Measurements from ENCODE around the gene ZSWIM8.
"Not testable (repeated sequence)": the region's sequence is repeated elsewhere in the genome, so short reads cannot be mapped to it uniquely, and the experiment has no call there.

The ZSWIM8 gene

DNA sequence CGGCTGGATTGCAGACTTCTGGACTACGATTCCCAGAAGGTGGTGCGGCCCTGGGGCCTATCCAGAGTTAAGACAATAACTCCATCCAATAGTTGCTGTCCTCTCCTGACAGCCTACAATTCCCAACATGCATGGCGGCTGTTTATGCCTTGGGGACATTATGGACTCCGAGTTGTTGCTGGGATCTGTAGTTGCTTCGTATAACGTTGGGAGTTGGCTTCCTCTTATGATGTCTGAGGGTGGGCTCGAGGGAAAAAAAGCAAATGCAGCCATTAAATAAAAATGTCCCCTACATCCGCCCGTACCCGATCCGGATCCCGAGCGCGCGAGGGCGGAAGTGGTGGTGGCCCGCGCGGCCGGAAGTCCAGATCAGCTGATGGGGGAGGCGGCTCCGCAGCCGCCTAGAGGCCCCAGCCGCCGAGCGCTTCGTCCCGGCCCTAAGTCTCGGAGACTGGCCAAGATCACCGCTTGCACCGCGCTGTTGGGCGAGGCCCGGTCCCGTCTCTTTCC is at the start of gene ZSWIM8:
Gene ZSWIM8 (plus strand): TSS at position 396 of the 510 bp plus-strand sequence. CDS start 273 bp downstream, outside the sequence.
- peak; percentile 78 for DNase-seq

GRCh38 chr10:73740501-73741254 is 44.7 kb upstream of the ZSWIM8 start:
- not testable (repeated sequence) for DNase-seq

GRCh38 chr10:73742454-73742734 is 43.0 kb upstream of the ZSWIM8 start:
- no peak for DNase-seq

DNA sequence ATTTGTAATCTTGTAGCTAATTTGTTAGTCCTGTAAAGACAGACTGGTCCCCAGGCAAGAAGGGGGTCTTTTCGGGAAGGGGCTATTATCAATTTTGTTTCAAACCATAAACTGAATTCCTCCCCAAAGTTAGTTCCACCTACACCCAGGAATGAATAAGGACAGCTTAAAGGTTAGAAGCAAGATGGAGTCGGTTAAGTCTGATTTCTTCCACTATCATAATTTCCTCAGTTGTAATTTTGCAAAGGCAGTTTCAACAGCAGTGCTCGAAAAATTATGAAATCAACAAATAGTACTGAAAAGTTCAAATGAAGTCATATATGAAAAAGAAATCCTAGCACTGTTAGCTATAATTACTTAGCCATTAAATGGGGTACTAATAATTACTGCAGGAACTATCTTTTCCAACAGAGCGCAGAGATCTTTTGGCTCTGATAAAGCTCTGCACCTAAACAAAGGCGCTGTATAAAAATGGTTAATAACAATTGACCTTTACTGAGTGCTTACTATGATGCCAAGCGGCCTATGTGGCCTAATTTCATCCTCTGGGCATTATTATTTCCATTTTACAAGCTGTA is 42.0 kb upstream of the ZSWIM8 start:
- no peak for DNase-seq

GRCh38 chr10:73743905-73744663 is 41.3 kb upstream of the ZSWIM8 start, which contains the start of gene SEC24C:
Gene SEC24C, plus strand, starts transcription at chr10:73744372. Its CDS starts 2,461 bp downstream, at chr10:73746833.
- DNase-seq: peak; percentile 91

GRCh38 chr10:73744664-73744975 is 40.8 kb upstream of the ZSWIM8 start:
- DNase-seq: peak; percentile 52

DNA sequence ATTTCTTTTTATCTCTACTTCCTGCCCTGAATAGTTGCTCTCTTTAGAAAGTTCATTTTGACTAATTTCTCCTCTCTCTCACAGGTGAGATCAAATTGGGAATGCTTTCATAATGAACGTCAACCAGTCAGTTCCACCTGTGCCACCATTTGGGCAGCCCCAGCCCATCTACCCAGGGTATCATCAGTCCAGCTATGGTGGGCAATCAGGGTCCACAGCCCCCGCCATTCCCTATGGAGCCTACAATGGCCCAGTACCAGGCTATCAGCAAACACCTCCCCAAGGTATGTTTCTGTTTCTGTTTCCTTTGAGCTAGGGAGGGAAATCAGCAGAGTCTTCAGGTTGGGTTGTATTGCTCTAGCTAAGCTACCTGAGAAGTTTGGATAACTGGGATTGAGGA is 38.7 kb upstream of the ZSWIM8 start:
- DNase-seq: no peak

- no peak for DNase-seq
Measured at GRCh38 chr10:73750819-73751218, 34.6 kb upstream of the ZSWIM8 start.

DNA sequence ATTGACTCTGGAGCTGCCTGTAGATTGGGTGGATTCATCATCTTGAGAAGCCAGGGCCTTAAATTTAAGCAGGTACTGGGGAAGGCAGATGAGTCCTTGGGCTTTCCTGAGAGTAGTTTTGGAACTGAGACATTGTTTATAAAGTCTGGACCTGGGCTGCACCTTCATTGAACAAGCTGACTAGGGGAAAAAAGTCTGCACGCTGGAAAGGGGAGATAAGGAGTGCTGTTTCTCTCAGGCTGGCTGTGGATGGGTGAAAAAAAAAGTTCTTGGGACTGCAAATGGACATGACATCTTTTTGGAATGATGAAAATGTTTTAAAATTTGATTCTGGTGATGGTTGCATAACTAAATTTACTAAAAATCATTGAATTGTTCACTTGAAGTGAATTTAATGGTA is 29.2 kb upstream of the ZSWIM8 start:
- DNase-seq: no peak

- DNase-seq: no peak
Measured at GRCh38 chr10:73758704-73759511, 26.5 kb upstream of the ZSWIM8 start.

DNA sequence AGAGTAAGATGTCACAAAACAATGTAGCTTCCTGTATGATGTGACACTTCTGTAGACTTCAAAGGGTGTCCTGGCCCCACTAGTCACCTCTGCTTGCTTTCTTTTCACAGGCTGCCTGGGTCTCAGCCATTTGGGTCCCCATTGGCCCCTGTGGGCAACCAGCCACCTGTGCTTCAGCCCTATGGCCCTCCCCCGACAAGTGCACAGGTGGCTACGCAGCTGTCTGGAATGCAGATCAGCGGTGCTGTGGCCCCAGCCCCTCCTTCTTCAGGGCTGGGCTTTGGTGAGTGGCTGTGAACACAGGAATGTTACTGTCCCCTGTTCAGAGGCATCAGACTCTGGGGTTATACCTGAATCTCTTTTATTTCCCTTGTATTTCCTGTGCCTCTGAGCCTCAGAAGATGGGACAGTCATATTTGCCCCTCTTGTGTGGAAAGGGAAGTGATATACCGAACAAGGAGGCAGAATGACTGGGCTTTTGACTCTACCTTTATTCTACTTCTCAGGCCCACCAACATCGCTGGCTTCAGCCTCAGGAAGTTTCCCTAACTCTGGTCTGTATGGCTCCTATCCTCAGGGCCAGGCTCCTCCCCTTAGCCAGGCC is 25.8 kb upstream of the ZSWIM8 start:
- DNase-seq: no peak

GRCh38 chr10:73761781-73762180 is 23.6 kb upstream of the ZSWIM8 start:
- no peak for DNase-seq

- no peak for DNase-seq
Measured at GRCh38 chr10:73762915-73763314, 22.5 kb upstream of the ZSWIM8 start.

DNA sequence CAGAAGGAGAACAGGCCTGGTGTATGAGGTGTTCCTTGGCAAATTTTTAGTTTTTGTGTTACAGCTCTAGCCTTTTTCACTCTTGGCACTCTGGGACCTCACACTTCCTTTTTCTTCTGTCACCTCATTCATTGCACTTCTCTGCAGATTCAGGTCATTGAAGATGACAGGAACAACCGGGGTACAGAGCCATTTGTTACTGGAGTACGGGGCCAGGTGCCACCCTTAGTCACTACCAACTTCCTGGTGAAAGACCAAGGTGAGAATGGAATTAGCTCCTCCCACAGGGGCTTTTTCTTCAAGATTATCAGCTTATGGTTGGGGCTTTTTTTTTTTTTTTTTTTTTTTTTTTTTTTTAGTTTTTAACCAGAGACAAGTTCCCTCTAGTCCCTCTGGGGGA is 22.1 kb upstream of the ZSWIM8 start:
- DNase-seq: no peak

DNA sequence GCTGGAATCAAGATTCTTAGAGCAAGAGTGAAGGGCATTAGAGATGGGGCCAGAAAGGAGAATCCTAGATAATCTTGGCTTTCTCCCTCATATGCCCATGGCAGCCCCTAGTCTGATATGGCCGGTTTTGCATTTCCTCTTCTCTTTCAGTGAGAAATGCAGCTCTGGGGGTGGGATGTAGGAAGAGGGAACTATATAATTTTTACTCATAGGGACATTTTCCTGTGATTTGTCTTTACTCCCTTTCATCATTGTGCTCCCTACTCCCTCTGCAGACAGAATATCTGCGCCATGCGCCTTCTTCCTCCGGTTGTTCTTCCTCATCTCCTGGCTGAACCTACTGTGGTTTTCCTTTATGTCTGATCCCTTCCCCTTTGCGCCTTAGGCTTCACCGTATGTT is 20.3 kb upstream of the ZSWIM8 start:
- DNase-seq: no peak

DNA sequence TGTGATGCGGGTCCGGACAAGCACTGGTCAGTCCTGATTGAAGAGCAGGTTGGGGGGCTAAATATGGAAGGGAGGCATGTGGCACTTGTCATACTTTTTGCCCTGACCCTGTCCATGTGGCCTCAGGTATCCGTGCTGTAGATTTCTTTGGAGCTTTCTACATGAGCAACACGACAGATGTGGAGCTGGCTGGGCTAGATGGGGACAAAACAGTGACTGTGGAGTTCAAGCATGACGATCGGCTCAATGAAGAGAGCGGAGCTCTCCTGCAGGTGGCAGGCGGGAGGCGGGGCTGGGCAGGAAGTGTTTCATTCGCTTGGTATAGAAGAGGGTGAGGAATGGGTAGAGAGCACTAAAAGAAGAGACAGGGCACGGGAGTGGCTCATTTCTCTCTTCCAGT is 16.5 kb upstream of the ZSWIM8 start:
- peak; percentile 60 for DNase-seq

DNA sequence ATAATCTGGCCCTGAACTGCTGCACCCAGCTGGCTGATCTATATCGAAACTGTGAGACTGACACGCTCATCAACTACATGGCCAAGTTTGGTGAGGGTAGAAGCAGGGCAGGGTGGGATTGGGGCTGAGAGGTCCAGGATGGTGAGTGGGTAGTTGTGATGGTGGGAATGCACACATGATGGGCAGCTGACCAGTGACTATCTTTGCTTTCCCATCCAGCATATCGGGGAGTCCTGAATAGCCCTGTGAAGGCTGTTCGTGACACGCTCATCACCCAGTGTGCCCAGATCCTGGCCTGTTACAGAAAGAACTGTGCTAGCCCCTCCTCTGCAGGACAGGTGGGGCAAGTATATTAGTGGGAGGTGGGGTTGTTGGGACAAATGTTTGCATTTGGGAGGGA is 16.0 kb upstream of the ZSWIM8 start:
- no peak for DNase-seq

DNA sequence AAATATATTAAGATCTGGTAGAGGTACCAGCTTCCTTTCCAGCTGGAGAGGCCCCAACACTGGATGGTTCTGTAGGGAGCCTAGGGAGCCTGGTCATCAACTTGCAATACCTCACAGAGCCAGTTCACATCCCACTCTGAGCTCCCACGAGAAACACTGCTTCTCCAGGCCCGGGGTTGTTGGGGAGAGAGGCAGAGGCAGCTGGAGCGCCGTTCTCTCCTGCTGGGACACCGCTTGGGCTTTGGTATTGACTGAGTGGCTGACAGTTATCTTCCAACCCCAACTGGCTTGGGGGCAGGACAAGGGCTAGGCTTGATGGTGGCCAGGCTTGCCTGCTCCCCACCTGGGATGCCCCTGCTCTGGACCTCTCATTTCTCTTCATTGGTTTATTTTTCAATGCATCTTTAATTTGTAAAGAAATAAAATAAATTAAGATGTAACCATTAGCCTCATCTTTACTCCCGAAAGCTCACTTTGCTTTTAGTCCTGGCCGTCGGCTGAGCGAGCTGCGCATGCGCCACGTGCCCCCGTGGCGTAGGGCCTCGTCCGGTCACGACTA is 13.6 kb upstream of the ZSWIM8 start:
- peak; percentile 75 for DNase-seq

GRCh38 chr10:73772281-73773151 is 12.9 kb upstream of the ZSWIM8 start:
- DNase-seq: peak; percentile 71

DNA sequence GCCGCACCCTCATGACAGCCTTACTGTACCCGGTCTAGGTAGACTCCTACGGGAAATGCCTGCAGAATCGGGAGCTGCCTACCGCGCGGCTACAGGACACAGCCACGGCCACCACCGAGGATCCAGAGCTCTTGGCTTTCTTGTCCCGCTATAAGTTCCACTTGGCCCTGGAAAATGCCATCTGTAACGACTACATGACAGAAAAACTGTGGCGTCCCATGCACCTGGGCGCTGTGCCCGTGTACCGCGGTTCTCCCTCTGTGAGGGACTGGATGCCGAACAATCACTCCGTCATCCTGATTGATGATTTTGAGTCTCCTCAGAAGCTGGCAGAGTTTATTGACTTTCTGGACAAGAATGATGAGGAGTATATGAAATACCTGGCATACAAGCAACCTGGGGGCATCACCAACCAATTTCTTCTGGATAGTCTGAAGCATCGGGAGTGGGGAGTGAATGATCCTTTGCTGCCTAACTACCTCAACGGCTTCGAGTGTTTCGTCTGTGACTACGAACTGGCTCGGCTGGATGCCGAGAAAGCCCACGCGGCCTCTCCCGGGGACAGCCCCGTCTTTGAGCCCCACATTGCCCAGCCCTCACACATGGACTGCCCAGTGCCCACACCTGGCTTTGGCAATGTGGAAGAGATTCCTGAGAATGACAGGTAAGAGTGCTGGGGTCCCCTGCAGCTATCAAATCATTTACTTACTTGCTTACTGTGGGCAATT is 12.1 kb upstream of the ZSWIM8 start:
- peak; percentile 22 for DNase-seq

GRCh38 chr10:73774637-73775036 is 10.8 kb upstream of the ZSWIM8 start:
- no peak for DNase-seq

Measured in stimulated activated CD4-positive, alpha-beta T cell treated with anti-CD3 and anti-CD28 coated beads, Interleukin-12 subunit alpha, Interleukin-12 subunit beta, amount 100 ng/mL, for 4 hours (primary cell).